Fibroblast of gingiva (primary cell): ENCODE measurements around the gene IBA57.
"Not testable (repeated sequence)": the region's sequence is repeated elsewhere in the genome, so short reads cannot be mapped to it uniquely, and the experiment has no call there.

Experiments
- DNase-seq: peaks from one replicate; pipeline ENCODE4 v3.0.0-alpha.2; 2011; ENCODE audit warnings: low read depth

Gene IBA57

DNA sequence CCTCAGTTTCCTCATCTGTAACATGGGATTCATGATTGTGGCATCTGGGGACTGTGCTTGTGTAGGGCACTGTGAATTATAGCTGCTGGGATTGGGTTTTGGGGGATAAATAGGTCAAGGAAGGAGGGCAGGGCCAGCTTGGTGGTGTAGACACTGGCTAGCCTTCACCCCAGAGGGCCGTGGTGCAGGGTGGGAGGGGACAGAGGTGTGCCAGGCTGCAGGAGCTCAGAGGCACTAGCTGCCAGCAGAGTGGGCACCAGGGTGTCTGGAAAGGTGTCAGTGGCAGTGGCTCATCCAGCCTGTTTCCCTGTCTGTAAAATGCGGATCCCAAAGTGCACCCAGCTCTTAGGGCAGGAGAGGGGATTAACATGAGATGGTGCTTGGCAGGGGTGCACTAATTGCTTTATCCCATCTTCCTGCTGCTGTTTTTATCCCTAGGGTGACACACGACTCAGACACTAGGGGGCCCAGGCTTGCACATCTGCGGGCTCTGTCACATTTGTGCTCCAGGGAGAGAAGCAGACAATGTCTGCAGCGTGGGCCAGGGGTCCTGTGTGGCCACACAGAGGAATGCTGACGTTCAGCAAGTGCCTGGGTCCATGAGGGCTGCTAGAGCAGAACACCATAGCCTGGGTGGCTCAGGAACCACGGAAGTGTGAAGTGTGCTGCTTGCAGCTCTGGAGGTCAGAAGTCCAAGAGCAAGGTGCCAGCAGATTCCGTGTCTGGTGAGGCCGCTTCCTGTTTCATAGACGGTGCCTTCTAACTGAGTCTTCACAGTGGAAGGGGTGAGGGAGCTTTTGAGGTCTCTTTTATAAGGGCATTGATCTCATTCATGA lies 61.6 kb downstream of the IBA57 start:
- peak; percentile 16 for DNase-seq

DNA sequence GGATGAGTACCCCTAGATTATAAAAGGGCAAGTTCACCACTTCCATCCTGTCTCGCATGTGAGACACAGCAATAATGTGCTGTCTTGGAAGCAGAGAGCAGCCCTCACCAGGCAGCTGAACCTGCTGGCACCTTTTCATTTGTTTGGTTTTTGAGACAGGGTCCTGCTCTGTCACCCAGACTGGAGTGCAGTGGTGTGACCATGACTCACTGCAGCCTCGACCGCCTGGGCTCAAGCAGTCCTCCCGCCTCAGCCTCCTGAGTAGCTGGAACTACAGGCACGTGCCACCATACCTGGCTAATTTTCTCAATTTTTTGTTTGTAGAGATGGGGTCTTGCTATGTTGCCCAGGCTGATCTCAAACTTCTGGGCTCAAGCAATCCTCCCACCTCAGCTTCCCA lies 62.5 kb downstream of the IBA57 start:
- not testable (repeated sequence) for DNase-seq

DNA sequence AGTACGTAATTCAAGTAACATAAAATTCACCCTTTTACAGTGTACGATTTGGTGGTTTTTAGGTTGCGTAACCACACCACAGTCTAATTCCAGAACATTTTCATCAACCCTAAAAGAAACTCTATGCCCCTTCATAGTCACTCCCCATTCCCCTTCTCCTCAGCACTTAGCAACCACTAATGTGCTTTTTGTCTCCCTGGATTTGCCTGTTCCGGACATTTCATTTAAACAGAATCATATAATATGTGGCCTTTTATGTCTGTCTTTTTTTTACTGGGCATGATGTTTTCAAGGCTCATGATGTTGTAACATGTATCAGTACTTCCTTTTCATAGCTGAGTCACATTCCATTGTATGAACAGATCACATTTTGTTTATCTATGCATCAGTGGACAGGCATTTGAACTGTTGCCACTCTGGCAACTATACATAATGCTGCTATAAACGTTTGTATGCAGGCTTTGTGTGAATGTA lies 63.0 kb downstream of the IBA57 start:
- DNase-seq = peak; percentile 87

DNA sequence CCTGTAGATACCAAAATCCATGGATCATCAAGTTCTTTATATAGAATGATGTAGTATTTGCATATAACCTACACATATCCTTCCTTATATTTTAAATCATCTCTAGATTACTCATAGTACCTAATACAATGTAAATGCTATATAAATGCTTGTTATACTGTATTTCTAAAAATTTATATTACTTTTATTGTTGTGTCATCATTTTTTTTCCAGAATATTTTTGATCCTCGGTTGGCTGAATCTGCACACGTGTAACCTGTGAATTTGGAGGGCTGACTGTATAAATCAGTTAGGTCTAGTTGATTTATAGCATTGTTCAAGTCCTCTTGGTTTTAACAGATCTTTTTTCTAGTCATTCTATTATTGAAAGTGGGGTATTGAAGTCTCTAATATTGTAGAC lies 65.6 kb downstream of the IBA57 start:
- no peak for DNase-seq
